GM21717 (cell line): Measurements from ENCODE around the gene CD81.

Experiments
- ATAC-seq: cut with Tn5 transposase; IDR thresholded peaks from one replicate; pipeline ENCODE4 v1.9.1; 2021; ENCODE audit warnings: mild to moderate bottlenecking, moderate library complexity; ENCODE audit not compliant: unreplicated experiment

The CD81 gene

GRCh38 chr11:2400762-2401435 is 23.8 kb downstream of the CD81 start:
- no peak for ATAC-seq

- ATAC-seq, result no peak
Observed at GRCh38 chr11:2401436-2401984, 24.4 kb downstream of the CD81 start.

GRCh38 chr11:2402106-2402505 is 25.0 kb downstream of the CD81 start:
- ATAC-seq, result no peak

GRCh38 chr11:2402890-2403645 is 26.0 kb downstream of the CD81 start:
- no peak for ATAC-seq

GRCh38 chr11:2404735-2405196 is 27.7 kb downstream of the CD81 start:
- ATAC-seq, result no peak

GRCh38 chr11:2406451-2406850 is 29.3 kb downstream of the CD81 start:
- no peak for ATAC-seq

GRCh38 chr11:2406878-2407410 is 29.8 kb downstream of the CD81 start:
- no peak for ATAC-seq

GRCh38 chr11:2408671-2409070 is 31.6 kb downstream of the CD81 start:
- no peak for ATAC-seq

GRCh38 chr11:2409126-2409525 is 32.0 kb downstream of the CD81 start:
- no peak for ATAC-seq

GRCh38 chr11:2409611-2410468 is 32.7 kb downstream of the CD81 start:
- no peak for ATAC-seq

GRCh38 chr11:2410616-2411015 is 33.5 kb downstream of the CD81 start:
- ATAC-seq, result no peak

GRCh38 chr11:2411446-2412305 is 34.6 kb downstream of the CD81 start:
- no peak for ATAC-seq

- no peak for ATAC-seq
Observed at GRCh38 chr11:2412323-2412722, 35.2 kb downstream of the CD81 start.

- no peak for ATAC-seq
Observed at GRCh38 chr11:2413742-2414579, 36.9 kb downstream of the CD81 start.

- no peak for ATAC-seq
Observed at GRCh38 chr11:2414616-2415015, 37.5 kb downstream of the CD81 start.

GRCh38 chr11:2415171-2415570 is 38.1 kb downstream of the CD81 start:
- no peak for ATAC-seq

- no peak for ATAC-seq
Observed at GRCh38 chr11:2415601-2416380, 38.7 kb downstream of the CD81 start.

- no peak for ATAC-seq
Observed at GRCh38 chr11:2416765-2417164, 39.7 kb downstream of the CD81 start.
